ENCODE data around the gene WDR11.

- TF ChIP-seq YY1 (IDR thresholded peaks at IDR 0.05; ENCODE audit: insufficient read depth, insufficient read length) (no peak), ZNF274 (IDR thresholded peaks at IDR 0.05; ENCODE audit: low read depth, low read length) (no peak), SUZ12 (IDR thresholded peaks at IDR 0.05; ENCODE audit: extremely low read depth, insufficient read depth, insufficient read length) (no peak)
These were observed 54.1 kb downstream of the WDR11 start for GRCh38 chr10:120905268-120905667.

Measured in NT2/D1 (cell line).